Sigmoid colon (tissue), 7 donors: Measurements from ENCODE around the gene LONP2. TPM values are rescaled to one million over a fixed set of nuclear protein-coding genes. Genes with fewer than 3 reads are reported as not detected.
"Not testable (repeated sequence)": the region's sequence is repeated elsewhere in the genome, so short reads cannot be mapped to it uniquely, and the experiment has no call there.

Source experiments
- DNase-seq: peaks from one replicate; pipeline ENCODE4 v3.0.0-alpha.2; 2019
- H3K27ac ChIP-seq, 4 donors: fragments of 200-600 bp; sonication (generic); one replicate each; pipeline ENCODE4 v1.5.1; 2016 to 2019; ENCODE audit warnings: mild to moderate bottlenecking in 1 of 4
- H3K27me3 ChIP-seq, 3 donors: fragments of 200-600 bp; sonication (generic); one replicate each; pipeline ENCODE4 v1.5.1; 2019; ENCODE audit warnings: mild to moderate bottlenecking in 1 of 3
- H3K36me3 ChIP-seq, 4 donors: fragments of 200-600 bp; sonication (generic); one replicate each; pipeline ENCODE4 v1.5.1; 2016 to 2019
- H3K4me1 ChIP-seq, 4 donors: fragments of 200-600 bp; sonication (generic); one replicate each; pipeline ENCODE4 v1.5.1; 2017 to 2019
- H3K4me3 ChIP-seq, 4 donors: fragments of 200-600 bp; sonication (generic); one replicate each; pipeline ENCODE4 v1.5.1; 2017 to 2019; ENCODE audit warnings: mild to moderate bottlenecking in 2 of 4, moderate library complexity in 1 of 4
- H3K9me3 ChIP-seq, 4 donors: fragments of 200-600 bp in 3 of 4; sonication (generic) in 3 of 4; one replicate each; pipeline versions ENCODE4 v1.5.1 to v1.6.1; 2013 to 2019
- CTCF ChIP-seq, 4 experiments: fragments of 450-650 bp in 3 of 4; fragments of 200-600 bp in 1 of 4; IDR thresholded peaks; one replicate each; pipeline ENCODE4 v1.5.1; 2016 to 2019; ENCODE audit warnings: antibody characterized with exemption in 4 of 4, mild to moderate bottlenecking in 3 of 4, moderate library complexity in 2 of 4
- EP300 ChIP-seq, 4 donors: sonication (generic); formaldehyde crosslinking; IDR thresholded peaks; one replicate each; pipeline ENCODE4 v1.6.1; 2017; ENCODE audit warnings: antibody characterized with exemption in 4 of 4
- POLR2A ChIP-seq, 2 donors: fragments of 450-650 bp; IDR thresholded peaks; one replicate each; pipeline ENCODE4 v1.6.1; 2016; ENCODE audit warnings: antibody characterized with exemption in 2 of 2, mild to moderate bottlenecking in 2 of 2, moderate library complexity in 2 of 2
- POLR2AphosphoS5 ChIP-seq, 4 donors: sonication (generic); formaldehyde crosslinking; IDR thresholded peaks; one replicate each; pipeline ENCODE4 v1.6.1; 2017; ENCODE audit warnings: antibody characterized with exemption in 4 of 4
- WGBS, 2 donors: extraction: QIAGEN DNeasy Blood & Tissue Kit; methylation state at CpG; one replicate each; pipeline ENCODE4 v1.1.7; 2013; 5-methylcytosine and 5-hydroxymethylcytosine counted together
- intact Hi-C: fragments of 100-400 bp; cut with DNase I; formaldehyde crosslinking; loops from one replicate; pipeline ENCODE4 v1.15.1; 2023
- polyA plus RNA-seq, 3 donors: library from polyadenylated mRNA; stranded (reverse); fragments of 200-250 nt; gene quantifications; one replicate each; pipeline ENCODE4 v1.2.3, GENCODE V29; 2013
- total RNA-seq, 4 donors: library from RNA; depleted of rRNA; stranded (reverse); fragments of >200 nt; gene quantifications; one replicate each; pipeline ENCODE4 v1.1.0, GENCODE V29; 2016
- donor health status: healthy with polysubstance abuse.
- donor health status: Bipolar disorder and iron deficiency.
- donor health status: healthy.

The LONP2 gene
- total and polyA plus RNA-seq, 7 donors: 14.4 to 60.3 (median 42.3) TPM

DNA sequence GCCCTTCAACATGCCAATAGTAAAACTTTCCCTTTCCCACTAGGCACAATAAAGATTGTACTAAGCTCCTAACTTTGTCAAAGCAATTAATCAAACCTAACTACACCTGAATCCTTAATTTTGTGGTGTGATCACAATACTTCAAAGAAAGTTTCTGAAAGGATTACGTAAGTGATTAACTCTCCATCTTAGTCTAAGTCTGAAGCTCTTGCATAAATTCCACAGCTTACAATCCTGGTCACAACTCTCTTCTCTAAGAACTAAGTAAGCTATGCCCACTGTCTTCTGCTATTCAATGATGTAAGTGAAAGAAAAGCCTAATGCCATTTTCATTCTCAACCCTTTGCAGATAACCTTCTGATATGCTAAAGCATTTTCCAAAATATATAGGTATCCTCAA is 125.7 kb downstream of the LONP2 start:
- no peaks in the 10 kb centered on the region for H3K36me3 ChIP-seq
- H3K27me3 ChIP-seq: no peaks in the 10 kb centered on the region
- no peak for DNase-seq
- H3K4me3 ChIP-seq: no peak overlapping the region
- TF ChIP-seq POLR2AphosphoS5 (IDR thresholded peaks at IDR 0.05) (no peak), EP300 (IDR thresholded peaks at IDR 0.05) (no peak), CTCF (IDR thresholded peaks at IDR 0.05) (no peak), POLR2A (IDR thresholded peaks at IDR 0.05) (no peak)
- no peak overlapping the region for H3K27ac ChIP-seq
- peaks cover 0 to 79% (median 62%) of the 10 kb centered on the region in 4 donors for H3K4me1 ChIP-seq
- 85 to 88% methylated on average over 1 of the region's 1 CpG for WGBS, 2 donors
- H3K9me3 ChIP-seq: no peaks in the 10 kb centered on the region
- intact Hi-C loops: loop anchor here (5.0 kb wide), 1 partner anchor 238 kb away; no protein-coding TSS in a partner anchor

GRCh38 chr16:48370229-48370628 is 126.1 kb downstream of the LONP2 start:
- WGBS, 2 donors: 95 to 97% methylated on average over 8 of the region's 8 CpGs
- intact Hi-C loops: no loop called here
- Histone ChIP-seq H3K27me3 (no peaks in the 10 kb centered on the region), H3K9me3 (no peaks in the 10 kb centered on the region), H3K4me3 (no peak overlapping the region), H3K4me1 (peaks cover 0 to 78% (median 62%) of the 10 kb centered on the region in 4 donors), H3K36me3 (no peaks in the 10 kb centered on the region), H3K27ac (no peak overlapping the region)
- no peak for TF ChIP-seq POLR2AphosphoS5 (IDR thresholded peaks at IDR 0.05)
- TF ChIP-seq POLR2A (IDR thresholded peaks at IDR 0.05): no peak
- TF ChIP-seq CTCF (IDR thresholded peaks at IDR 0.05): no peak
- no peak for TF ChIP-seq EP300 (IDR thresholded peaks at IDR 0.05)
- DNase-seq: no peak

- 91 to 95% methylated on average over 18 of the region's 18 CpGs for WGBS, 2 donors
- intact Hi-C loops: not testable (repeated sequence)
Observed at GRCh38 chr16:48370668-48371392, 126.7 kb downstream of the LONP2 start.

GRCh38 chr16:48371393-48371780 is 127.3 kb downstream of the LONP2 start:
- peaks cover 0 to 82% (median 62%) of the 10 kb centered on the region in 4 donors for H3K4me1 ChIP-seq
- intact Hi-C loops: no loop called here

More at GRCh38 chr16:48370668-48371392, 126.7 kb downstream of the LONP2 start:
- not testable (repeated sequence) for H3K27ac ChIP-seq, H3K27me3 ChIP-seq, H3K9me3 ChIP-seq, H3K4me3 ChIP-seq, DNase-seq, H3K36me3 ChIP-seq
- peaks cover 0 to 80% (median 62%) of the 10 kb centered on the region in 4 donors for H3K4me1 ChIP-seq

DNA sequence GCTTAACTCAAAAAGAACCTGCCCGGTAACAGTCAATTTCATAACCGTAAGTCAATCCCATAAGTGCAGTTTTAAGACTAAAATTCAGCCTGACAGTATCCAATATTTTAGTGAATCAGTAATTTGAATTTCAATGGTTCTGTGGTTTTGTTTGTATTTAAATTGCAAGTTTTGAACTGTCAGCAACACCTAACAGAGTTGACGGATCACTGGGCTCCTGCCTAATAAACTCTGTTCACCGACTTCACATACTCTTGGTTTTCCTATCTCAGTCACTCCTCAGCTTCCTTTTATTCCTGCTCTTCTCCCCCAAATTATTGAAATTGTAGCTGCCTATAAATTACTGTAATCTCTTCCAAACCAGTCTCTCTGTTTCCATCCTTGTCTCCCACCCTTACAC is 128.6 kb downstream of the LONP2 start:
- WGBS, 2 donors: 93% methylated on average over 4 of the region's 4 CpGs
- Histone ChIP-seq H3K4me3 (no peak overlapping the region), H3K27ac (no peak overlapping the region), H3K36me3 (no peaks in the 10 kb centered on the region), H3K4me1 (peaks cover 0 to 81% (median 64%) of the 10 kb centered on the region in 4 donors), H3K27me3 (no peaks in the 10 kb centered on the region), H3K9me3 (no peaks in the 10 kb centered on the region)
- intact Hi-C loops: no loop called here
- TF ChIP-seq CTCF (IDR thresholded peaks at IDR 0.05) (no peak), EP300 (IDR thresholded peaks at IDR 0.05) (no peak), POLR2A (IDR thresholded peaks at IDR 0.05) (no peak), POLR2AphosphoS5 (IDR thresholded peaks at IDR 0.05) (no peak)
- no peak for DNase-seq

More at GRCh38 chr16:48371393-48371780, 127.3 kb downstream of the LONP2 start:
- Histone ChIP-seq H3K27me3 (no peaks in the 10 kb centered on the region), H3K27ac (no peak overlapping the region), H3K36me3 (no peaks in the 10 kb centered on the region), H3K9me3 (no peaks in the 10 kb centered on the region), H3K4me3 (no peak overlapping the region)
- TF ChIP-seq CTCF (IDR thresholded peaks at IDR 0.05): no peak
- TF ChIP-seq EP300 (IDR thresholded peaks at IDR 0.05): no peak
- no peak for TF ChIP-seq POLR2AphosphoS5 (IDR thresholded peaks at IDR 0.05)
- TF ChIP-seq POLR2A (IDR thresholded peaks at IDR 0.05): no peak
- DNase-seq: no peak
